ENCODE measurements around the gene MEF2A. TPM values are rescaled to one million over a fixed set of nuclear protein-coding genes. Genes with fewer than 3 reads are reported as not detected.

The MEF2A gene
- total RNA-seq, 1 donor from 2014 or later, result 46.3 TPM

DNA sequence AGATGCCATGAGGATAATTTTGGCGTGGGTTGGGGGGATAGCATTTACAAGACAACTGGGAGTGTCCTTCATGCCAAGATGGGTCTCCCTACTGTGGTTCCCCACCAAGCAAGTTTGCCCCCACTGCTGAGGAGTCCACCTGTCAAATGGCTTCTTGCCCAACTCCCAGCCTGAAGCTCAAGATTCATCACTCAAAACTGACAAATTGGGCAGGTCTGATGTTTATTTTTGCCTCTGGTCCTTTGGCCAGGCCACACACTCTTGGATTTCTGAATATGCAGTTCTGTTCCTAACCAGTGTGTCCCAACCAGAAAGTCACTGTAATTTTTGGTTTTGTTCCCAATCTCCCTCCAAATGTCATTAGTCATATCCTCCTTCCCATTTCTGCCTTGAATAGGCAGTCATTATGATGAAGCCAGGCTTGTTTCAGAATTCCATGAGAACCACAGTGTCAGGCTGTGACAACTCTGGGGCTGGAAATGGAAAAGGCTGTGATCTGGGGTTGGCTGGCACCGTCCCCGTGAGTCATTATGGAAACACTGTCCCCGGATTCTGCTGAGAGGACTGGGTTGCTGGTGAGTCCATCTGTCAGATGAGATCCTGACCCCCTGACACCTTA is 29.3 kb upstream of the MEF2A start:
- FAIRE-seq (peak; percentile 85), DNase-seq (ENCODE audit: low read depth) (peak; percentile 78)
- Mint-ChIP-seq H3K4me1 (ENCODE audit: low read depth, unreplicated experiment) (peaks cover 16% of the 10 kb centered on the region), H3K27ac (ENCODE audit: unreplicated experiment) (peak overlapping the region; percentile 38), H3K9me3 (ENCODE audit: unreplicated experiment) (peaks cover 3% of the 10 kb centered on the region), H3K27me3 (ENCODE audit: low read depth, unreplicated experiment) (no peaks in the 10 kb centered on the region), H3K36me3 (ENCODE audit: low read depth, unreplicated experiment) (no peaks in the 10 kb centered on the region), H3K4me3 (ENCODE audit: unreplicated experiment) (no peak overlapping the region)
- Histone ChIP-seq H3K4me3 (ENCODE audit: insufficient read depth, low read depth, low read length) (no peak overlapping the region), H3K27ac (ENCODE audit: low read depth, low read length) (peak overlapping the region; percentile 51), H2AFZ (ENCODE audit: low read depth, low read length) (no peak overlapping the region), H3K36me3 (ENCODE audit: insufficient read depth, low read length) (no peaks in the 10 kb centered on the region), H3K4me1 (ENCODE audit: insufficient read depth, low read length) (peaks cover 15% of the 10 kb centered on the region), H3K79me2 (ENCODE audit: insufficient read depth, low read length) (no peaks in the 10 kb centered on the region), H4K20me1 (ENCODE audit: insufficient read depth, low read length) (no peaks in the 10 kb centered on the region), H3K27me3 (ENCODE audit: insufficient read depth, low read length) (no peaks in the 10 kb centered on the region), H3K4me2 (ENCODE audit: low read length) (peak overlapping the region; percentile 48), H3K9me3 (ENCODE audit: insufficient read depth, low read depth, low read length) (peaks cover 2% of the 10 kb centered on the region), H3K9ac (ENCODE audit: low read length) (no peak overlapping the region)
- no peak for TF ChIP-seq EZH2 (IDR thresholded peaks at IDR 0.05; ENCODE audit: insufficient read depth, low read length)
- TF ChIP-seq, protein P1, sequence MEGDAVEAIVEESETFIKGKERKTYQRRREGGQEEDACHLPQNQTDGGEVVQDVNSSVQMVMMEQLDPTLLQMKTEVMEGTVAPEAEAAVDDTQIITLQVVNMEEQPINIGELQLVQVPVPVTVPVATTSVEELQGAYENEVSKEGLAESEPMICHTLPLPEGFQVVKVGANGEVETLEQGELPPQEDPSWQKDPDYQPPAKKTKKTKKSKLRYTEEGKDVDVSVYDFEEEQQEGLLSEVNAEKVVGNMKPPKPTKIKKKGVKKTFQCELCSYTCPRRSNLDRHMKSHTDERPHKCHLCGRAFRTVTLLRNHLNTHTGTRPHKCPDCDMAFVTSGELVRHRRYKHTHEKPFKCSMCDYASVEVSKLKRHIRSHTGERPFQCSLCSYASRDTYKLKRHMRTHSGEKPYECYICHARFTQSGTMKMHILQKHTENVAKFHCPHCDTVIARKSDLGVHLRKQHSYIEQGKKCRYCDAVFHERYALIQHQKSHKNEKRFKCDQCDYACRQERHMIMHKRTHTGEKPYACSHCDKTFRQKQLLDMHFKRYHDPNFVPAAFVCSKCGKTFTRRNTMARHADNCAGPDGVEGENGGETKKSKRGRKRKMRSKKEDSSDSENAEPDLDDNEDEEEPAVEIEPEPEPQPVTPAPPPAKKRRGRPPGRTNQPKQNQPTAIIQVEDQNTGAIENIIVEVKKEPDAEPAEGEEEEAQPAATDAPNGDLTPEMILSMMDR (IDR thresholded peaks at IDR 0.05; ENCODE audit: insufficient read depth, low read depth, low read length), result no peak

DNA sequence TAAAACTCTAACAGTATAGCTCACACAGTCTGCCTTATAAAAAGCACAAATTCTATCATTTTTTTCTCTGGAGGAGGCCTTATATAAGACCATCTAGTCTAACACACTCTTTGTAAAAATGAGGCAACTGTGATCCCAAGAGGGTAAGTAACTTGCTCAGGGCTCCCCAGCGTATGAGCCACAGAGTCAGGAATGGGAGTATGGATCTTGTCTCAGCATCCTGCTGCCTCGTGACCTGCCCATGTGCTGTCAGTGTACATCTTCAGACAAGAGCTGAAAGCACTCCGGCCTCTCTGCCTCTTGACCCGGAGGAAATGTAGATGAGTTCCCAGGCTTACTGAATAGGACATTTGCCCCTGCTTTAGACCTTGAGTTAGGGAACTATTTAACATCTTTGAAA is 28.4 kb upstream of the MEF2A start:
- Histone ChIP-seq H3K27ac (ENCODE audit: low read depth, low read length) (peak overlapping the region; percentile 51), H3K4me3 (ENCODE audit: insufficient read depth, low read depth, low read length) (no peak overlapping the region), H3K9me3 (ENCODE audit: insufficient read depth, low read depth, low read length) (no peaks in the 10 kb centered on the region), H3K27me3 (ENCODE audit: insufficient read depth, low read length) (no peaks in the 10 kb centered on the region), H3K36me3 (ENCODE audit: insufficient read depth, low read length) (no peaks in the 10 kb centered on the region), H3K4me2 (ENCODE audit: low read length) (peak overlapping the region; percentile 8), H2AFZ (ENCODE audit: low read depth, low read length) (peak overlapping the region; percentile 8), H4K20me1 (ENCODE audit: insufficient read depth, low read length) (no peaks in the 10 kb centered on the region), H3K79me2 (ENCODE audit: insufficient read depth, low read length) (no peaks in the 10 kb centered on the region), H3K4me1 (ENCODE audit: insufficient read depth, low read length) (peaks cover 15% of the 10 kb centered on the region), H3K9ac (ENCODE audit: low read length) (peak overlapping the region; percentile 17)
- Mint-ChIP-seq H3K27me3 (ENCODE audit: low read depth, unreplicated experiment) (no peaks in the 10 kb centered on the region), H3K36me3 (ENCODE audit: low read depth, unreplicated experiment) (no peaks in the 10 kb centered on the region), H3K27ac (ENCODE audit: unreplicated experiment) (peak overlapping the region; percentile 93), H3K9me3 (ENCODE audit: unreplicated experiment) (no peaks in the 10 kb centered on the region), H3K4me1 (ENCODE audit: low read depth, unreplicated experiment) (peaks cover 16% of the 10 kb centered on the region), H3K4me3 (ENCODE audit: unreplicated experiment) (no peak overlapping the region)
- DNase-seq (ENCODE audit: low read depth) (peak; percentile 7), FAIRE-seq (no peak)
- TF ChIP-seq, protein P1 (IDR thresholded peaks at IDR 0.05; ENCODE audit: insufficient read depth, low read depth, low read length), result no peak
- no peak for TF ChIP-seq EZH2 (IDR thresholded peaks at IDR 0.05; ENCODE audit: insufficient read depth, low read length)

DNA sequence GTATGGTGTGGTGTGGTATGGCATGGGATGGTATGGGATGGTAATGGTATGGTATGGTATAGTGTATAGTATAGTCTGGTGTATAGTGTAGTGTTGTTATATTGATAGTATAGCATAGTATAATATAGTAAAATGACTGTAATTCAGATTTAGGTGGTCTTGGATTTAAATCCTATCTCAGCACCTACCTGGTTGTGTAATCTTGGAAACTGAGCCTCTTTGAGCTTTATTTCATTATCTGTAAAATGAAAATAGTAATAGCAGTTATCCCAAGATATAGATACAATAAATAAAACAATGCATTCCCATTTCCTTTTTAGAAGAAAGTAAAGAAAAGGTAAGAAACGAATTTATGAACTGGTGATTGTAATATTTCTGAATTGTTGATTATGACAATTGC is 27.5 kb upstream of the MEF2A start:
- no peak overlapping the region for H3K27ac Mint-ChIP-seq (ENCODE audit: unreplicated experiment)
- peaks cover 16% of the 10 kb centered on the region for H3K4me1 Mint-ChIP-seq (ENCODE audit: low read depth, unreplicated experiment)
- H3K36me3 Mint-ChIP-seq (ENCODE audit: low read depth, unreplicated experiment), result no peaks in the 10 kb centered on the region
- Histone ChIP-seq H3K79me2 (ENCODE audit: insufficient read depth, low read length) (no peaks in the 10 kb centered on the region), H3K9ac (ENCODE audit: low read length) (no peak overlapping the region), H3K36me3 (ENCODE audit: insufficient read depth, low read length) (no peaks in the 10 kb centered on the region), H3K27ac (ENCODE audit: low read depth, low read length) (no peak overlapping the region), H3K9me3 (ENCODE audit: insufficient read depth, low read depth, low read length) (no peaks in the 10 kb centered on the region), H3K27me3 (ENCODE audit: insufficient read depth, low read length) (no peaks in the 10 kb centered on the region), H2AFZ (ENCODE audit: low read depth, low read length) (no peak overlapping the region), H4K20me1 (ENCODE audit: insufficient read depth, low read length) (no peaks in the 10 kb centered on the region), H3K4me3 (ENCODE audit: insufficient read depth, low read depth, low read length) (no peak overlapping the region), H3K4me2 (ENCODE audit: low read length) (no peak overlapping the region), H3K4me1 (ENCODE audit: insufficient read depth, low read length) (peaks cover 15% of the 10 kb centered on the region)
- no peak overlapping the region for H3K4me3 Mint-ChIP-seq (ENCODE audit: unreplicated experiment)
- H3K27me3 Mint-ChIP-seq (ENCODE audit: low read depth, unreplicated experiment), result no peaks in the 10 kb centered on the region
- H3K9me3 Mint-ChIP-seq (ENCODE audit: unreplicated experiment), result no peaks in the 10 kb centered on the region
- DNase-seq (ENCODE audit: low read depth) (no peak), FAIRE-seq (no peak)
- no peak for TF ChIP-seq EZH2 (IDR thresholded peaks at IDR 0.05; ENCODE audit: insufficient read depth, low read length)
- TF ChIP-seq, protein P1 (IDR thresholded peaks at IDR 0.05; ENCODE audit: insufficient read depth, low read depth, low read length), result no peak
